GM23338 (cell line): ENCODE measurements around the gene AHR. TPM values are rescaled to one million over a fixed set of nuclear protein-coding genes. Genes with fewer than 3 reads are reported as not detected.
A peak's percentile ranks its signal among the peaks of the same experiment; 100 is the strongest.

ENCODE experiments used
- ATAC-seq: fragments of 200-7000 bp; cut with Tn5 transposase; 3 replicates; pipeline ENCODE4 v1.9.1; 2020
- DNase-seq: peaks from one replicate; pipeline ENCODE4 v3.0.0-alpha.2; 2015; ENCODE audit warnings: low spot score
- H2AFZ ChIP-seq: fragments of 200-600 bp; sonication (generic); 2 replicates; pipeline ENCODE4 v1.8.0; 2016; ENCODE audit warnings: antibody characterized with exemption, mild to moderate bottlenecking, moderate library complexity
- H3F3A ChIP-seq: fragments of 200-600 bp; sonication (generic); replicated peaks from 2 replicates; pipeline ENCODE4 v1.8.0; 2017; ENCODE audit warnings: antibody characterized with exemption, mixed run types, low read depth
- H3K27ac ChIP-seq: fragments of 200-600 bp; sonication (generic); 2 replicates; pipeline ENCODE4 v1.6.1; 2016; ENCODE audit warnings: low read depth
- H3K27me3 ChIP-seq: fragments of 200-600 bp; sonication (generic); 2 replicates; pipeline ENCODE4 v1.8.0; 2016; ENCODE audit warnings: mild to moderate bottlenecking, mixed run types, moderate library complexity; ENCODE audit not compliant: insufficient read depth
- H3K36me3 ChIP-seq: fragments of 200-600 bp; sonication (generic); 2 replicates; pipeline ENCODE4 v1.8.0; 2016; ENCODE audit warnings: mild to moderate bottlenecking; ENCODE audit not compliant: insufficient read depth
- H3K4me1 ChIP-seq: fragments of 200-600 bp; sonication (generic); 2 replicates; pipeline ENCODE4 v1.8.0; 2016; ENCODE audit warnings: mild to moderate bottlenecking, moderate library complexity; ENCODE audit not compliant: insufficient read depth
- H3K4me2 ChIP-seq: fragments of 200-600 bp; sonication (generic); 2 replicates; pipeline ENCODE4 v1.7.1; 2017; ENCODE audit warnings: mixed run types
- H3K4me3 ChIP-seq: fragments of 200-600 bp; sonication (generic); 2 replicates; pipeline ENCODE4 v1.6.1; 2016; ENCODE audit warnings: mixed run types
- H3K79me2 ChIP-seq: fragments of 200-600 bp; sonication (generic); replicated peaks from 2 replicates; pipeline ENCODE4 v1.8.0; 2017; ENCODE audit warnings: mild to moderate bottlenecking; ENCODE audit not compliant: insufficient read depth
- H3K9me2 ChIP-seq: fragments of 200-600 bp; sonication (generic); 2 replicates; pipeline ENCODE4 v1.8.0; 2017; ENCODE audit not compliant: insufficient read depth
- H4K20me1 ChIP-seq: fragments of 200-600 bp; sonication (generic); replicated peaks from 2 replicates; pipeline ENCODE4 v1.8.0; 2017; ENCODE audit warnings: mild to moderate bottlenecking; ENCODE audit not compliant: insufficient read depth
- H3K27ac Mint-ChIP-seq: 2 replicates; pipeline ENCODE4 v1.8.0; 2020; ENCODE audit warnings: inconsistent platforms, mild to moderate bottlenecking, moderate library complexity, mixed read lengths
- H3K27me3 Mint-ChIP-seq: 3 replicates; pipeline ENCODE4 v1.8.0; 2022; ENCODE audit warnings: low read depth, mild to moderate bottlenecking, moderate library complexity, mixed read lengths, inconsistent platforms; ENCODE audit not compliant: insufficient read depth, poor library complexity
- H3K36me3 Mint-ChIP-seq: 3 replicates; pipeline ENCODE4 v1.8.0; 2021; ENCODE audit warnings: low read depth, mild to moderate bottlenecking, inconsistent platforms, moderate library complexity, mixed read lengths
- H3K4me1 Mint-ChIP-seq: 3 replicates; pipeline ENCODE4 v1.8.0; 2020; ENCODE audit warnings: mild to moderate bottlenecking, inconsistent platforms, mixed read lengths
- H3K4me3 Mint-ChIP-seq: 3 replicates; pipeline ENCODE4 v1.8.0; 2021; ENCODE audit warnings: moderate library complexity, mild to moderate bottlenecking, inconsistent platforms, mixed read lengths
- H3K9me3 Mint-ChIP-seq: 3 replicates; pipeline ENCODE4 v1.8.0; 2020; ENCODE audit warnings: moderate library complexity, mild to moderate bottlenecking, inconsistent platforms, mixed read lengths
- CREB1 ChIP-seq: fragments of 250-450 bp; sonication (Bioruptor Pico); IDR thresholded peaks from 2 replicates; pipeline ENCODE4 v1.5.0; 2020; ENCODE audit warnings: low read depth, mild to moderate bottlenecking, moderate library complexity
- CTCF ChIP-seq, 2 experiments: fragments of 200-600 bp in 1 of 2; sonication (generic) in 1 of 2; conservative IDR thresholded peaks; 2 replicates each; pipeline versions ENCODE4 v1.5.1 to v1.6.1; 2016 to 2017; ENCODE audit warnings: antibody characterized with exemption in 2 of 2, low read depth in 2 of 2, mild to moderate bottlenecking in 2 of 2, moderate library complexity in 1 of 2
- EZH2phosphoT487 ChIP-seq: fragments of 200-600 bp; sonication (generic); IDR thresholded peaks from one replicate; pipeline ENCODE4 v1.8.1; 2018; ENCODE audit warnings: antibody characterized with exemption; ENCODE audit not compliant: unreplicated experiment
- JUNB ChIP-seq: IDR thresholded peaks from one replicate; pipeline ENCODE4 v1.6.1; 2016; ENCODE audit warnings: antibody characterized with exemption; ENCODE audit not compliant: unreplicated experiment
- REST ChIP-seq: IDR thresholded peaks from one replicate; pipeline ENCODE4 v1.6.1; 2018; ENCODE audit warnings: antibody characterized with exemption; ENCODE audit not compliant: unreplicated experiment
- STAT1 ChIP-seq: IDR thresholded peaks from one replicate; pipeline ENCODE4 v1.6.1; 2016; ENCODE audit warnings: antibody characterized with exemption; ENCODE audit not compliant: unreplicated experiment
- ZNF114 ChIP-seq: fragments of 250-450 bp; sonication (Bioruptor Pico); IDR thresholded peaks from 2 replicates; pipeline ENCODE4 v1.5.0; 2020; ENCODE audit warnings: mild to moderate bottlenecking, moderate library complexity
- polyA plus RNA-seq: library from polyadenylated mRNA; unstranded; fragments of >200 nt; fragmentation: Nextera tagmentation; extraction: Ambion mirVana; gene quantifications from 2 replicates; pipeline ENCODE4 v1.2.1, GENCODE V29; 2016
- total RNA-seq: library from RNA; depleted of rRNA; stranded (reverse); fragments of >200 nt; shearing (Covaris generic); gene quantifications from 2 replicates; pipeline ENCODE4 v1.2.3, GENCODE V29; 2014

The AHR gene
- total and polyA plus RNA-seq, 2 experiments from 2014 or later: 3.4 to 14.9 TPM

- Mint-ChIP-seq H3K27ac (no peak overlapping the region), H3K4me1 (no peaks in the 10 kb centered on the region), H3K36me3 (no peaks in the 10 kb centered on the region), H3K27me3 (no peaks in the 10 kb centered on the region), H3K4me3 (no peak overlapping the region), H3K9me3 (no peaks in the 10 kb centered on the region)
- Histone ChIP-seq H3K9me2 (no peaks in the 10 kb centered on the region), H4K20me1 (no peaks in the 10 kb centered on the region), H3K27ac (no peak overlapping the region), H3K27me3 (no peaks in the 10 kb centered on the region), H3K36me3 (no peaks in the 10 kb centered on the region), H3K79me2 (no peaks in the 10 kb centered on the region), H3K4me1 (no peaks in the 10 kb centered on the region), H3K4me2 (no peak overlapping the region), H3F3A (no peaks in the 10 kb centered on the region), H2AFZ (peak overlapping the region; percentile 63; the same call in 1 of the 2 replicates), H3K4me3 (no peak overlapping the region)
- DNase-seq (no peak), ATAC-seq (no peak)
- TF ChIP-seq ZNF114 (CRISPR knock-in tag) (no peak), EZH2phosphoT487 (no peak), REST (no peak), CTCF (conservative IDR thresholded peaks at IDR 0.05; ENCODE audit: low read depth in 2 of 2) (no peak), CREB1 (CRISPR knock-in tag) (no peak)
Observed at GRCh38 chr7:17374157-17374556, 75.7 kb downstream of the AHR start.

GRCh38 chr7:17374654-17375053, 76.2 kb downstream of the AHR start:
- Mint-ChIP-seq H3K4me1 (no peaks in the 10 kb centered on the region), H3K27me3 (no peaks in the 10 kb centered on the region), H3K4me3 (no peak overlapping the region), H3K9me3 (no peaks in the 10 kb centered on the region), H3K27ac (no peak overlapping the region), H3K36me3 (no peaks in the 10 kb centered on the region)
- DNase-seq: no peak
- H3K4me2 ChIP-seq: no peak overlapping the region
- no peaks in the 10 kb centered on the region for H3K79me2 ChIP-seq
- H2AFZ ChIP-seq: peak overlapping the region; percentile 63; the same call in 1 of the 2 replicates
- TF ChIP-seq STAT1 (no peak), JUNB (no peak)
- no peaks in the 10 kb centered on the region for H4K20me1 ChIP-seq
- H3F3A ChIP-seq: no peaks in the 10 kb centered on the region
- no peaks in the 10 kb centered on the region for H3K36me3 ChIP-seq
- no peaks in the 10 kb centered on the region for H3K27me3 ChIP-seq
- H3K4me1 ChIP-seq: no peaks in the 10 kb centered on the region
- H3K27ac ChIP-seq: no peak overlapping the region
- H3K9me2 ChIP-seq: no peaks in the 10 kb centered on the region
- ATAC-seq: no peak
- H3K4me3 ChIP-seq: no peak overlapping the region
